Tibial nerve (tissue), 3 donors: ENCODE results near the gene NPAT.

Experiments used
- POLR2A ChIP-seq, 2 donors: fragments of 450-650 bp; IDR thresholded peaks; one replicate each; pipeline ENCODE4 v1.6.1; 2017; ENCODE audit warnings: antibody characterized with exemption in 2 of 2, mild to moderate bottlenecking in 2 of 2, moderate library complexity in 2 of 2
- TF ChIP-seq, protein P1 (sequence below), 5 experiments: fragments of 200-600 bp in 3 of 5; fragments of 450-650 bp in 2 of 5; sonication (generic) in 3 of 5; IDR thresholded peaks; one replicate each; pipeline ENCODE4 v1.5.1; 2016 to 2019; ENCODE audit warnings: antibody characterized with exemption in 5 of 5, mild to moderate bottlenecking in 3 of 5, moderate library complexity in 2 of 5

- no peak for TF ChIP-seq POLR2A (IDR thresholded peaks at IDR 0.05)
- TF ChIP-seq, protein P1, sequence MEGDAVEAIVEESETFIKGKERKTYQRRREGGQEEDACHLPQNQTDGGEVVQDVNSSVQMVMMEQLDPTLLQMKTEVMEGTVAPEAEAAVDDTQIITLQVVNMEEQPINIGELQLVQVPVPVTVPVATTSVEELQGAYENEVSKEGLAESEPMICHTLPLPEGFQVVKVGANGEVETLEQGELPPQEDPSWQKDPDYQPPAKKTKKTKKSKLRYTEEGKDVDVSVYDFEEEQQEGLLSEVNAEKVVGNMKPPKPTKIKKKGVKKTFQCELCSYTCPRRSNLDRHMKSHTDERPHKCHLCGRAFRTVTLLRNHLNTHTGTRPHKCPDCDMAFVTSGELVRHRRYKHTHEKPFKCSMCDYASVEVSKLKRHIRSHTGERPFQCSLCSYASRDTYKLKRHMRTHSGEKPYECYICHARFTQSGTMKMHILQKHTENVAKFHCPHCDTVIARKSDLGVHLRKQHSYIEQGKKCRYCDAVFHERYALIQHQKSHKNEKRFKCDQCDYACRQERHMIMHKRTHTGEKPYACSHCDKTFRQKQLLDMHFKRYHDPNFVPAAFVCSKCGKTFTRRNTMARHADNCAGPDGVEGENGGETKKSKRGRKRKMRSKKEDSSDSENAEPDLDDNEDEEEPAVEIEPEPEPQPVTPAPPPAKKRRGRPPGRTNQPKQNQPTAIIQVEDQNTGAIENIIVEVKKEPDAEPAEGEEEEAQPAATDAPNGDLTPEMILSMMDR (IDR thresholded peaks at IDR 0.05): no peak
Measured at GRCh38 chr11:108198833-108199232, 23.6 kb downstream of the NPAT start.
